ENCODE data around the gene CES1. TPM values are rescaled to one million over a fixed set of nuclear protein-coding genes. Genes with fewer than 3 reads are reported as not detected.

CES1 gene
- total and polyA plus RNA-seq, 2 of the 8 experiments (the other 6 are each of a cell fraction or from before 2014, with no cell fraction given) = 0.91 to 1.2 TPM

GRCh38 chr16:55821210-55821609 lies 11.7 kb downstream of the CES1 start:
- Histone ChIP-seq H3K14ac (ENCODE audit: insufficient read length) (no peak overlapping the region), H2BK120ac (replicated peaks; ENCODE audit: low read depth, low read length) (no peak overlapping the region), H3K9me3 (ENCODE audit: insufficient read depth in 2 of 2, low read depth in 1 of 2, low read length in 1 of 2) (no peaks in the 10 kb centered on the region), H3K27me3 (replicated peaks in 1 of 4; ENCODE audit: control insufficient read depth in 3 of 4, extremely low read depth in 1 of 4, insufficient read depth in 3 of 4, low read length in 3 of 4) (no peaks in the 10 kb centered on the region), H2BK5ac (ENCODE audit: low read depth, low read length) (no peak overlapping the region), H3K79me1 (ENCODE audit: low read depth, low read length) (no peaks in the 10 kb centered on the region), H4K91ac (replicated peaks; ENCODE audit: insufficient read length, low read length) (no peak overlapping the region), H3K4me3 (ENCODE audit: extremely low read depth in 1 of 4, insufficient read depth in 2 of 4, low read depth in 3 of 4, low read length in 4 of 4) (no peak overlapping the region), H3K36me3 (ENCODE audit: control insufficient read depth in 2 of 4, insufficient read depth in 4 of 4, low read length in 3 of 4) (no peaks in the 10 kb centered on the region), H4K5ac (ENCODE audit: insufficient read length, low read depth, low read length) (no peak overlapping the region), H3K23me2 (ENCODE audit: low read depth, low read length) (no peaks in the 10 kb centered on the region; the same call in 1 of the 2 replicates), H4K20me1 (replicated peaks in 1 of 2; ENCODE audit: control insufficient read depth in 1 of 2, insufficient read depth in 2 of 2, low read length in 2 of 2) (no peaks in the 10 kb centered on the region), H3K4ac (replicated peaks; ENCODE audit: insufficient read length, low read depth, low read length) (no peak overlapping the region), H3K4me1 (replicated peaks in 1 of 4; ENCODE audit: control insufficient read depth in 3 of 4, insufficient read depth in 4 of 4, low read length in 3 of 4) (no peaks in the 10 kb centered on the region), H3K27ac (ENCODE audit: low read depth, low read length) (no peak overlapping the region), H3K18ac (ENCODE audit: extremely low read depth, low read length) (no peak overlapping the region), H2BK15ac (ENCODE audit: low read length) (no peak overlapping the region), H2BK20ac (ENCODE audit: low read length) (no peak overlapping the region), H3K56ac (replicated peaks; ENCODE audit: insufficient read length, low read depth, low read length) (no peak overlapping the region), H2BK12ac (ENCODE audit: low read depth, low read length) (no peak overlapping the region), H3K4me2 (ENCODE audit: insufficient read depth in 1 of 2, low read depth in 2 of 2, low read length in 2 of 2) (no peak overlapping the region), H3K79me2 (ENCODE audit: control insufficient read depth in 1 of 2, insufficient read depth in 2 of 2, low read length in 2 of 2) (no peaks in the 10 kb centered on the region), H2AK5ac (ENCODE audit: low read depth, low read length) (no peak overlapping the region), H3K23ac (ENCODE audit: insufficient read length) (no peak overlapping the region), H3K9ac (replicated peaks in 1 of 4; ENCODE audit: extremely low read depth in 1 of 4, low read depth in 3 of 4, low read length in 3 of 4) (no peak overlapping the region), H4K8ac (ENCODE audit: extremely low read depth, insufficient read depth, low read length) (no peak overlapping the region; the same call in 1 of the 2 replicates), H2AFZ (ENCODE audit: low read length) (no peak overlapping the region)
- no peak for DNase-seq (ENCODE audit: low read depth in 1 of 2, low spot score in 2 of 2)
- POLR2A ChIA-PET (ENCODE audit: partially characterized antibody) = no interaction called here
- CTCF ChIA-PET (ENCODE audit: partially characterized antibody) = no interaction called here
- no peak for FAIRE-seq
- 90% methylated on average over 4 of the region's 4 CpGs; no CpG with 5 or more reads in 1 of the 2 experiments for WGBS, 2 experiments (ENCODE audit: extremely low coverage in 1 of 2, insufficient coverage in 1 of 2, insufficient read length in 1 of 2, insufficient replicate concordance in 2 of 2, low coverage in 1 of 2, low lambda C conversion rate in 2 of 2, missing lambda C conversion rate in 1 of 2)
- no peak for TF ChIP-seq BCL11A (IDR thresholded peaks at IDR 0.05; ENCODE audit: low read depth in 2 of 2, low read length in 2 of 2)
- no peak for TF ChIP-seq POLR2AphosphoS5 (IDR thresholded peaks at IDR 0.05; ENCODE audit: low read depth, low read length)
- TF ChIP-seq RFX5 (IDR thresholded peaks at IDR 0.05; ENCODE audit: borderline replicate concordance, low read depth, low read length) = no peak
- no peak for TF ChIP-seq SIN3A (conservative IDR thresholded peaks at IDR 0.05 in 1 of 2, IDR thresholded peaks at IDR 0.05 in 1 of 2; ENCODE audit: low read depth in 1 of 2, low read length in 2 of 2)
- no peak for TF ChIP-seq RNF2 (IDR thresholded peaks at IDR 0.05; ENCODE audit: borderline replicate concordance, low read depth, low read length, missing control alignments, poor library complexity, severe bottlenecking)
- no peak for TF ChIP-seq TAF7 (optimal IDR thresholded peaks at IDR 0.05; ENCODE audit: borderline replicate concordance, low read depth, low read length)
- TF ChIP-seq KDM1A (IDR thresholded peaks at IDR 0.05; ENCODE audit: borderline replicate concordance, low read length) = no peak
- no peak for TF ChIP-seq RXRA (IDR thresholded peaks at IDR 0.05; ENCODE audit: insufficient read depth, low read depth, low read length)
- TF ChIP-seq ATF3 (IDR thresholded peaks at IDR 0.05; ENCODE audit: insufficient read depth, low read depth, low read length) = no peak
- TF ChIP-seq ATF2 (IDR thresholded peaks at IDR 0.05; ENCODE audit: low read length) = no peak
- TF ChIP-seq TEAD4 (IDR thresholded peaks at IDR 0.05; ENCODE audit: low read depth, low read length) = no peak

Data from H1 (cell line).